GM12878 (cell line): Measurements from ENCODE around the gene SKAP1. TPM values are rescaled to one million over a fixed set of nuclear protein-coding genes. Genes with fewer than 3 reads are reported as not detected.

ENCODE experiments used
- ATAC-seq: fragments of 200-7000 bp; cut with Tn5 transposase; 3 replicates; pipeline ENCODE4 v1.9.1; 2020; ENCODE audit warnings: mild to moderate bottlenecking, moderate library complexity
- BruUV-seq: library from RNA; stranded (reverse); fragments of 400-500 nt; replicated peaks from 2 replicates; lab custom pipeline; 2021; lab: Mats Ljungman, UMichigan
- CTCF ChIA-PET: fragments of 300-600 bp; sonication (Branson Sonifier 250); formaldehyde crosslinking; extraction: SDS; loops from one replicate; lab custom pipeline; 2021; ENCODE audit warnings: inconsistent platforms; lab: Yijun Ruan, JAX
- POLR2A ChIA-PET: fragments of 350-600 bp; formaldehyde crosslinking; extraction: SDS; loops from one replicate; lab custom pipeline; 2021; ENCODE audit warnings: inconsistent platforms; lab: Charles Lee
- RAD21 ChIA-PET: fragments of 300-600 bp; sonication (Branson Sonifier 250); formaldehyde crosslinking; loops from one replicate; lab custom pipeline; 2023; ENCODE audit warnings: antibody characterized with exemption; ENCODE audit not compliant: unreplicated experiment; lab: Charles Lee
- SMC1A ChIA-PET: fragments of 300-600 bp; sonication (Branson Sonifier 250); formaldehyde crosslinking; loops from one replicate; lab custom pipeline; 2023; ENCODE audit not compliant: unreplicated experiment, uncharacterized antibody; lab: Charles Lee
- DNase-seq: peaks from one replicate; pipeline ENCODE4 v3.0.0-alpha.2; 2011; ENCODE audit warnings: low read depth, low spot score
- FAIRE-seq: peaks from 3 replicates; lab custom pipeline; 2011; peaks lifted over from hg19 to GRCh38; lab: Jason Lieb, UNC
- H2AFZ ChIP-seq: 2 replicates; pipeline ENCODE4 v1.6.0; 2011; ENCODE audit warnings: low read depth, low read length, control low read depth; ENCODE audit not compliant: control insufficient read depth
- H3K27ac ChIP-seq: 2 replicates; pipeline ENCODE4 v1.5.1; 2011; ENCODE audit warnings: control low read depth; ENCODE audit not compliant: control insufficient read depth, insufficient read depth
- H3K27me3 ChIP-seq, 2 experiments: replicated peaks in 1 of 2; 2 replicates each; pipeline versions ENCODE4 v1.6.0 to v1.6.1; 2011; ENCODE audit warnings: low read length in 1 of 2; ENCODE audit not compliant: control insufficient read depth in 2 of 2, insufficient read depth in 2 of 2
- H3K36me3 ChIP-seq, 2 experiments: 2 replicates each; pipeline ENCODE4 v1.5.1; 2011; ENCODE audit warnings: low read length in 1 of 2; ENCODE audit not compliant: control insufficient read depth in 2 of 2, insufficient read depth in 2 of 2
- H3K4me1 ChIP-seq: 2 replicates; pipeline ENCODE4 v1.6.1; 2011; ENCODE audit warnings: mild to moderate bottlenecking, low read length, moderate library complexity, mixed read lengths; ENCODE audit not compliant: control insufficient read depth, insufficient read depth
- H3K4me2 ChIP-seq: 2 replicates; pipeline ENCODE4 v1.6.0; 2011; ENCODE audit warnings: control low read depth; ENCODE audit not compliant: control insufficient read depth, insufficient read depth
- H3K4me3 ChIP-seq: fragments of 200-600 bp; sonication (generic); 2 replicates; pipeline ENCODE4 v1.5.1; 2016
- H3K79me2 ChIP-seq: 2 replicates; pipeline ENCODE4 v1.6.0; 2011; ENCODE audit warnings: low read length; ENCODE audit not compliant: control insufficient read depth, insufficient read depth
- H3K9ac ChIP-seq: 2 replicates; pipeline ENCODE4 v1.8.0; 2011; ENCODE audit warnings: low read length, control low read depth, mixed read lengths; ENCODE audit not compliant: control insufficient read depth, insufficient read depth
- H3K9me3 ChIP-seq: replicated peaks from 3 replicates; pipeline ENCODE4 v1.5.1; 2011; ENCODE audit warnings: mild to moderate bottlenecking, low read length; ENCODE audit not compliant: control insufficient read depth, insufficient read depth
- H4K20me1 ChIP-seq: 2 replicates; pipeline ENCODE4 v1.6.0; 2011; ENCODE audit not compliant: control insufficient read depth, insufficient read depth
- EGR1 ChIP-seq, 2 experiments: IDR thresholded peaks; 1 replicate in 1 of 2; 2 replicates in 1 of 2; pipeline ENCODE4 v1.6.1; 2011 to 2012; ENCODE audit warnings: low read depth in 2 of 2, low read length in 2 of 2, borderline replicate concordance in 1 of 2, mild to moderate bottlenecking in 1 of 2, moderate library complexity in 1 of 2
- NFIC ChIP-seq: IDR thresholded peaks from 2 replicates; pipeline ENCODE4 v1.6.1; 2012; ENCODE audit warnings: low read depth, mild to moderate bottlenecking, inconsistent platforms, low read length, moderate library complexity
- PML ChIP-seq: IDR thresholded peaks from 2 replicates; pipeline ENCODE4 v1.6.1; 2012; ENCODE audit warnings: low read length, inconsistent platforms
- POU2F2 ChIP-seq: IDR thresholded peaks from 3 replicates; pipeline ENCODE4 v1.6.1; 2011; ENCODE audit warnings: low read depth, mild to moderate bottlenecking, low read length, borderline replicate concordance
- RAD21 ChIP-seq: IDR thresholded peaks from 2 replicates; pipeline ENCODE4 v1.6.1; 2011; ENCODE audit warnings: mild to moderate bottlenecking, low read depth, low read length, moderate library complexity; ENCODE audit not compliant: insufficient read depth
- SMAD5 ChIP-seq: IDR thresholded peaks from 2 replicates; pipeline ENCODE4 v1.6.1; 2016; ENCODE audit warnings: antibody characterized with exemption, low read depth
- STAT3 ChIP-seq: IDR thresholded peaks from 2 replicates; pipeline ENCODE4 v1.6.1; 2011; ENCODE audit warnings: low read depth, low read length, improper control_type of control experiment
- WGBS: methylation state at CpG from one replicate; pipeline ENCODE4 v1.1.6; 2016; ENCODE audit warnings: low lambda C conversion rate; ENCODE audit not compliant: insufficient replicate concordance, insufficient coverage; ENCODE audit errors: missing lambda C conversion rate; 5-methylcytosine and 5-hydroxymethylcytosine counted together
- in situ Hi-C: fragments of 300-500 bp; cut with MboI; formaldehyde crosslinking; loops from 9 replicates; pipeline ENCODE4 v1.14.3; 2018; ENCODE audit warnings: mixed read lengths
- intact Hi-C: fragments of 100-400 bp; cut with micrococcal nuclease; formaldehyde crosslinking; loops from one replicate; pipeline ENCODE4 v1.14.2; 2022; ENCODE audit not compliant: unreplicated experiment
- polyA plus RNA-seq, 11 experiments: library from polyadenylated mRNA; depleted of rRNA in 4 of 11; unstranded in 6 of 11; stranded (reverse) in 5 of 11; fragments of >200 nt; fragmentation: Nextera tagmentation in 4 of 11; fragmentation: Illumina TruSeq in 1 of 11; extraction: Ambion mirVana in 4 of 11; extraction: Trizol in 1 of 11; gene quantifications; 1 replicate in 1 of 11; 2 replicates in 10 of 11; pipeline versions ENCODE4 v1.2.1 to v1.2.3, GENCODE V29; 2011 to 2016; ENCODE audit warnings: inconsistent platforms in 2 of 11, missing spikeins in 2 of 11, low read depth in 1 of 11
- total RNA-seq, 4 experiments: library from RNA; depleted of rRNA in 3 of 4; stranded (reverse); fragments of >200 nt in 3 of 4; fragmentation: Illumina TruSeq in 1 of 4; extraction: Trizol in 1 of 4; gene quantifications; 2 replicates each; pipeline versions ENCODE4 v1.2.1 to v1.2.3, GENCODE V29; 2013 to 2021
- TF ChIP-seq, protein P1 (sequence below): IDR thresholded peaks from 2 replicates; pipeline ENCODE4 v1.6.1; 2012; ENCODE audit warnings: low read depth, low read length, improper control_type of control experiment
- TF ChIP-seq, protein P2 (sequence below): fragments of 450-650 bp; IDR thresholded peaks from 2 replicates; pipeline ENCODE4 v1.6.1; 2017; ENCODE audit warnings: mild to moderate bottlenecking, moderate library complexity
- TF ChIP-seq, protein P3 (sequence below): fragments of 450-650 bp; IDR thresholded peaks from 2 replicates; pipeline ENCODE4 v1.6.1; 2014; ENCODE audit warnings: mild to moderate bottlenecking

Gene SKAP1
- total and polyA plus RNA-seq, 10 of the 15 experiments (the other 5 are each of a cell fraction or from before 2014, with no cell fraction given) = 17.1 to 97.6 (median 35.9) TPM

DNA sequence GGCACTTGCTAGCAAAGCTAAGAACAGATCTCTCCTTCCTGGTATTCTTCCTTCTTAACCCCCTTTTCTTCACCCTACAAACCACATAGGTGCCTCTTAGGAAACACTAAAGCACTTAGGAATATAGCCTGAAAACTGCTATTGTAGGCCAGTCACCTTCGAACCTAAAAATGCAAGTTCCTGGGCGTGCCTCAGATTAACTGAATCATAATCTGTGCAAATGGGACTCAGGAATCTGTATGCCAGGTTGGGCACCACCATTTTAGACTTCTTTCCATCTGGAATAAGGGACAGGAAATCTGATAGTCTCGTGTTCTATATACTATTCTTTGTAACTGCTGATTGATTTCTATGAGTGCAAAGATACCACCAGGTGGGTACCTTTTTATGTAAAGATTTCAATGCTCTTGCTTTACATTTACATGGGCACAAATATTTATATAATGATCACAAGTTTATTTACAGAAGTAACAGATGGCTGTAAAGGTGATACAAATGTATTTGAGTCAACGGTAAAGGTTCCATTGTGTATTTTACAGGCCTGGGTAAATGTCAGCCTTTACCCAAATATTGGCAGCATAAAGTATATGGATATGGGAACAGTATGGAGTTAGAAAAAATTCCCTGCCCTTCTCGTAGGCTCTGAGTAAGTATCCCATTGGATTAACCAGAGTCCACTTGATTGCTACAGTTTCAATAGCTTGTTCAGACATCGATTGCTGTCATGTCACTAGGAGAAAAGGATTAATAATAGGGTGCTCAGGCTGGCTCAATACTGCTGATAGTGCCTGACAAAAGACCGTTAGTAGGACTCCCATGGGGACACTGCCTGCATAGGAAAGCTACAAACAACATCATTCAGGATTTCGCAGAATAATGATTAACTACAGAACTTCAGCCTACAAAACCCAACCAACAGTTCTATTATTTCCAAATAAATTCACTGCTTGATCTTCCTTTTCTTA lies 197.7 kb downstream of the SKAP1 start:
- H3K27me3 ChIP-seq = no peaks in the 10 kb centered on the region

More for the DNA sequence above, 197.7 kb downstream of the SKAP1 start:
- Histone ChIP-seq H3K27ac (no peak overlapping the region), H3K4me2 (no peak overlapping the region), H3K9ac (no peak overlapping the region), H2AFZ (no peak overlapping the region), H4K20me1 (no peaks in the 10 kb centered on the region), H3K4me1 (no peaks in the 10 kb centered on the region), H3K36me3 (no peaks in the 10 kb centered on the region; a peak in 2 of 4 replicates), H3K9me3 (no peaks in the 10 kb centered on the region), H3K79me2 (no peaks in the 10 kb centered on the region), H3K4me3 (no peak overlapping the region)
- POLR2A ChIA-PET = no interaction called here
- FAIRE-seq = no peak
- no peak for ATAC-seq
- SMC1A ChIA-PET = interaction anchor here (1.1 to 1.6 kb wide), 4 partner anchors 8 to 67 kb away, joined by 3 to 5 read pairs (median 4); no protein-coding TSS in a partner anchor
- CTCF ChIA-PET = interaction anchor here (1.3 to 2.4 kb wide), 2 partner anchors 8 to 12 kb away, joined by 4 to 7 read pairs; no protein-coding TSS in a partner anchor
- no TSS peak for BruUV-seq
- intact Hi-C loops = no loop called here
- no peak for DNase-seq
- RAD21 ChIA-PET = no interaction called here
- 54% methylated on average over 8 of the region's 8 CpGs for WGBS
- in situ Hi-C loops = no loop called here
- TF ChIP-seq NFIC = no peak
- TF ChIP-seq, protein P1, sequence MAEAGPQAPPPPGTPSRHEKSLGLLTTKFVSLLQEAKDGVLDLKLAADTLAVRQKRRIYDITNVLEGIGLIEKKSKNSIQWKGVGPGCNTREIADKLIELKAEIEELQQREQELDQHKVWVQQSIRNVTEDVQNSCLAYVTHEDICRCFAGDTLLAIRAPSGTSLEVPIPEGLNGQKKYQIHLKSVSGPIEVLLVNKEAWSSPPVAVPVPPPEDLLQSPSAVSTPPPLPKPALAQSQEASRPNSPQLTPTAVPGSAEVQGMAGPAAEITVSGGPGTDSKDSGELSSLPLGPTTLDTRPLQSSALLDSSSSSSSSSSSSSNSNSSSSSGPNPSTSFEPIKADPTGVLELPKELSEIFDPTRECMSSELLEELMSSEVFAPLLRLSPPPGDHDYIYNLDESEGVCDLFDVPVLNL = no peak
- TF ChIP-seq POU2F2 = no peak
- TF ChIP-seq PML = no peak
- TF ChIP-seq RAD21 = no peak
- no peak for TF ChIP-seq EGR1 (IDR thresholded peaks at IDR 0.05; ENCODE audit: borderline replicate concordance in 1 of 2, low read depth in 2 of 2, low read length in 2 of 2)
- TF ChIP-seq SMAD5 = no peak
- TF ChIP-seq, protein P2, sequence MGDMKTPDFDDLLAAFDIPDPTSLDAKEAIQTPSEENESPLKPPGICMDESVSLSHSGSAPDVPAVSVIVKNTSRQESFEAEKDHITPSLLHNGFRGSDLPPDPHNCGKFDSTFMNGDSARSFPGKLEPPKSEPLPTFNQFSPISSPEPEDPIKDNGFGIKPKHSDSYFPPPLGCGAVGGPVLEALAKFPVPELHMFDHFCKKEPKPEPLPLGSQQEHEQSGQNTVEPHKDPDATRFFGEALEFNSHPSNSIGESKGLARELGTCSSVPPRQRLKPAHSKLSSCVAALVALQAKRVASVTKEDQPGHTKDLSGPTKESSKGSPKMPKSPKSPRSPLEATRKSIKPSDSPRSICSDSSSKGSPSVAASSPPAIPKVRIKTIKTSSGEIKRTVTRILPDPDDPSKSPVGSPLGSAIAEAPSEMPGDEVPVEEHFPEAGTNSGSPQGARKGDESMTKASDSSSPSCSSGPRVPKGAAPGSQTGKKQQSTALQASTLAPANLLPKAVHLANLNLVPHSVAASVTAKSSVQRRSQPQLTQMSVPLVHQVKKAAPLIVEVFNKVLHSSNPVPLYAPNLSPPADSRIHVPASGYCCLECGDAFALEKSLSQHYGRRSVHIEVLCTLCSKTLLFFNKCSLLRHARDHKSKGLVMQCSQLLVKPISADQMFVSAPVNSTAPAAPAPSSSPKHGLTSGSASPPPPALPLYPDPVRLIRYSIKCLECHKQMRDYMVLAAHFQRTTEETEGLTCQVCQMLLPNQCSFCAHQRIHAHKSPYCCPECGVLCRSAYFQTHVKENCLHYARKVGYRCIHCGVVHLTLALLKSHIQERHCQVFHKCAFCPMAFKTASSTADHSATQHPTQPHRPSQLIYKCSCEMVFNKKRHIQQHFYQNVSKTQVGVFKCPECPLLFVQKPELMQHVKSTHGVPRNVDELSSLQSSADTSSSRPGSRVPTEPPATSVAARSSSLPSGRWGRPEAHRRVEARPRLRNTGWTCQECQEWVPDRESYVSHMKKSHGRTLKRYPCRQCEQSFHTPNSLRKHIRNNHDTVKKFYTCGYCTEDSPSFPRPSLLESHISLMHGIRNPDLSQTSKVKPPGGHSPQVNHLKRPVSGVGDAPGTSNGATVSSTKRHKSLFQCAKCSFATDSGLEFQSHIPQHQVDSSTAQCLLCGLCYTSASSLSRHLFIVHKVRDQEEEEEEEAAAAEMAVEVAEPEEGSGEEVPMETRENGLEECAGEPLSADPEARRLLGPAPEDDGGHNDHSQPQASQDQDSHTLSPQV = no peak
- TF ChIP-seq, protein P3, sequence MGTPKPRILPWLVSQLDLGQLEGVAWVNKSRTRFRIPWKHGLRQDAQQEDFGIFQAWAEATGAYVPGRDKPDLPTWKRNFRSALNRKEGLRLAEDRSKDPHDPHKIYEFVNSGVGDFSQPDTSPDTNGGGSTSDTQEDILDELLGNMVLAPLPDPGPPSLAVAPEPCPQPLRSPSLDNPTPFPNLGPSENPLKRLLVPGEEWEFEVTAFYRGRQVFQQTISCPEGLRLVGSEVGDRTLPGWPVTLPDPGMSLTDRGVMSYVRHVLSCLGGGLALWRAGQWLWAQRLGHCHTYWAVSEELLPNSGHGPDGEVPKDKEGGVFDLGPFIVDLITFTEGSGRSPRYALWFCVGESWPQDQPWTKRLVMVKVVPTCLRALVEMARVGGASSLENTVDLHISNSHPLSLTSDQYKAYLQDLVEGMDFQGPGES = no peak
- no peak for TF ChIP-seq STAT3
